B cell (primary cell): Measurements from ENCODE around the gene MED15. TPM values are rescaled to one million over a fixed set of nuclear protein-coding genes. Genes with fewer than 3 reads are reported as not detected.

Experiments
- ATAC-seq: fragments of 200-7000 bp; cut with Tn5 transposase; one replicate; pipeline ENCODE4 v1.10.0; 2021; ENCODE audit warnings: low read depth, mild to moderate bottlenecking, moderate number of reproducible peaks, moderate library complexity
- CTCF ChIA-PET: fragments of 350-600 bp; sonication (Branson Sonifier 250); formaldehyde crosslinking; loops from one replicate; lab custom pipeline; 2021; ENCODE audit warnings: antibody characterized with exemption, inconsistent platforms; lab: Charles Lee
- POLR2A ChIA-PET: fragments of 350-600 bp; sonication (Branson Sonifier 250); formaldehyde crosslinking; loops from one replicate; lab custom pipeline; 2021; ENCODE audit warnings: antibody characterized with exemption; lab: Charles Lee
- DNase-seq: peaks from one replicate; pipeline ENCODE4 v3.0.0; 2013
- H2AFZ ChIP-seq: 2 replicates; pipeline ENCODE4 v1.6.1; 2012; ENCODE audit warnings: mild to moderate bottlenecking, low read depth, low read length; ENCODE audit not compliant: insufficient read depth, poor library complexity, severe bottlenecking
- H3K27ac ChIP-seq, 2 donors: 1 replicate in 1 of 2; 2 replicates in 1 of 2; pipeline ENCODE4 v1.5.1; 2012 to 2013; ENCODE audit warnings: low read length in 2 of 2, mild to moderate bottlenecking in 2 of 2, moderate library complexity in 1 of 2
- H3K27me3 ChIP-seq, 4 experiments: fragments of 200-600 bp in 1 of 4; sonication (generic) in 1 of 4; replicated peaks in 1 of 4; 1 replicate in 2 of 4; 2 replicates in 2 of 4; pipeline versions ENCODE4 v1.6.1 to v1.7.0; 2013 to 2016; ENCODE audit warnings: low read length in 3 of 4, mild to moderate bottlenecking in 2 of 4, mixed read lengths in 1 of 4, moderate library complexity in 1 of 4; ENCODE audit not compliant: insufficient read depth in 4 of 4, control insufficient read depth in 3 of 4; ENCODE audit errors: control extremely low read depth in 1 of 4
- H3K36me3 ChIP-seq, 2 experiments: replicated peaks in 1 of 2; 1 replicate in 1 of 2; 2 replicates in 1 of 2; pipeline versions ENCODE4 v1.6.1 to v1.7.1; 2013; ENCODE audit warnings: low read length in 1 of 2; ENCODE audit not compliant: insufficient read depth in 2 of 2, control insufficient read depth in 1 of 2; ENCODE audit errors: control extremely low read depth in 1 of 2, extremely low read depth in 1 of 2
- H3K4me1 ChIP-seq, 2 donors: fragments of 200-600 bp in 1 of 2; sonication (generic) in 1 of 2; 1 replicate in 1 of 2; 2 replicates in 1 of 2; pipeline versions ENCODE4 v1.5.1 to v1.6.1; 2013 to 2017; ENCODE audit warnings: low read length in 2 of 2; ENCODE audit not compliant: control insufficient read depth in 2 of 2, insufficient read depth in 2 of 2
- H3K4me2 ChIP-seq: replicated peaks from 2 replicates; pipeline ENCODE3; 2012; ENCODE audit warnings: mild to moderate bottlenecking, low read depth, low read length; ENCODE audit not compliant: poor library complexity, severe bottlenecking
- H3K4me3 ChIP-seq, 5 experiments: fragments of 200-600 bp in 1 of 5; sonication (generic) in 1 of 5; 1 replicate in 3 of 5; 2 replicates in 2 of 5; pipeline versions ENCODE4 v1.5.1 to v1.7.0; 2011 to 2016; ENCODE audit warnings: low read length in 4 of 5, mild to moderate bottlenecking in 4 of 5, low read depth in 2 of 5, control low read depth in 1 of 5, moderate library complexity in 1 of 5; ENCODE audit not compliant: insufficient read depth in 1 of 5; ENCODE audit errors: control extremely low read depth in 1 of 5, extremely low read depth in 1 of 5
- H3K79me2 ChIP-seq: fragments of 200-600 bp; sonication (generic); one replicate; pipeline ENCODE4 v1.6.0; 2016; ENCODE audit warnings: low read length; ENCODE audit not compliant: control insufficient read depth, insufficient read depth
- H3K9ac ChIP-seq: fragments of 200-600 bp; sonication (generic); 2 replicates; pipeline ENCODE4 v1.6.1; 2017; ENCODE audit warnings: mild to moderate bottlenecking, low read length, moderate library complexity
- H3K9me3 ChIP-seq, 3 donors: one replicate each; pipeline versions ENCODE4 v1.6.1 to v1.7.1; 2013; ENCODE audit warnings: low read length in 2 of 3; ENCODE audit not compliant: control insufficient read depth in 2 of 3, insufficient read depth in 1 of 3; ENCODE audit errors: control extremely low read depth in 1 of 3
- H4K20me1 ChIP-seq: 2 replicates; pipeline ENCODE4 v1.6.0; 2012; ENCODE audit warnings: mild to moderate bottlenecking, low read length; ENCODE audit not compliant: insufficient read depth, control insufficient read depth, poor library complexity, severe bottlenecking
- H3K27ac Mint-ChIP-seq: one replicate; pipeline ENCODE4 v1.8.0; 2021; ENCODE audit warnings: mixed read lengths
- H3K27me3 Mint-ChIP-seq: one replicate; pipeline ENCODE4 v1.8.0; 2021; ENCODE audit warnings: mixed read lengths
- H3K4me1 Mint-ChIP-seq: one replicate; pipeline ENCODE4 v1.8.0; 2021; ENCODE audit warnings: mixed read lengths
- H3K4me3 Mint-ChIP-seq: one replicate; pipeline ENCODE4 v1.8.0; 2021; ENCODE audit warnings: mixed read lengths
- H3K9me3 Mint-ChIP-seq: one replicate; pipeline ENCODE4 v1.8.0; 2022; ENCODE audit warnings: mixed read lengths; ENCODE audit not compliant: insufficient read depth
- CTCF ChIP-seq: fragments of 200-600 bp; IDR thresholded peaks from one replicate; pipeline ENCODE4 v1.8.0; 2022; ENCODE audit warnings: antibody characterized with exemption, mild to moderate bottlenecking
- EZH2 ChIP-seq: IDR thresholded peaks from 2 replicates; pipeline ENCODE4 v1.6.1; 2012; ENCODE audit warnings: borderline replicate concordance, low read depth, mild to moderate bottlenecking, moderate library complexity, low read length; ENCODE audit not compliant: insufficient read depth, poor library complexity, severe bottlenecking
- WGBS: methylation state at CpG from one replicate; pipeline ENCODE4 v1.1.5; 2013; ENCODE audit warnings: missing lambda C conversion rate; ENCODE audit not compliant: insufficient coverage; 5-methylcytosine and 5-hydroxymethylcytosine counted together
- intact Hi-C: fragments of 100-400 bp; cut with micrococcal nuclease; formaldehyde crosslinking; loops from one replicate; pipeline ENCODE4 v1.10.0; 2022
- polyA plus RNA-seq: library from polyadenylated mRNA; depleted of rRNA; stranded (reverse); fragments of >200 nt; gene quantifications from 2 replicates; pipeline ENCODE4 v1.2.3, GENCODE V29; 2012
- total RNA-seq, 2 donors: library from RNA; stranded (reverse); fragments of 120-200 nt in 1 of 2; gene quantifications; 1 replicate in 1 of 2; 2 replicates in 1 of 2; pipeline versions ENCODE4 v1.2.3 to v1.2.4, GENCODE V29; 2013 to 2022

The MED15 gene
- total and polyA plus RNA-seq, 2 donors (not counting 1 experiment from before 2014, with no cell fraction given) = 109 to 134 TPM

GRCh38 chr22:20494978-20495860, 12.2 kb upstream of the MED15 start, which contains the start of gene KLHL22:
Gene KLHL22, minus strand, starts transcription at chr22:20495795. Its CDS starts 6,584 bp downstream, at chr22:20489211.
- H4K20me1 ChIP-seq = peaks cover 26% of the 10 kb centered on the region
- DNase-seq (peak; percentile 47), ATAC-seq (peak; percentile 38)
- Mint-ChIP-seq H3K4me3 (peak within 1 kb of the TSS; percentile 97), H3K27me3 (no peaks in the 10 kb centered on the region), H3K9me3 (no peaks in the 10 kb centered on the region), H3K27ac (peak within 1 kb of the TSS; percentile 95), H3K4me1 (peaks cover 31% of the 10 kb centered on the region)
- H3K9me3 ChIP-seq = no peaks in the 10 kb centered on the region
- peak within 1 kb of the TSS; percentile 98 for H3K4me2 ChIP-seq
- WGBS = under 1% methylated on average over 108 of the region's 108 CpGs
- no peaks in the 10 kb centered on the region for H3K27me3 ChIP-seq
- H3K4me1 ChIP-seq = peaks cover 10 to 23% of the 10 kb centered on the region in 2 donors
- H3K79me2 ChIP-seq = peaks cover 53% of the 10 kb centered on the region
- no peaks in the 10 kb centered on the region for H3K36me3 ChIP-seq
- peak within 1 kb of the TSS; percentile 75 to 90 (median 76) for H3K4me3 ChIP-seq
- H2AFZ ChIP-seq = peak within 1 kb of the TSS; percentile 94
- intact Hi-C loops = loop anchor here (1.0 kb wide), 2 partner anchors 31 to 66 kb away; no protein-coding TSS in a partner anchor
- H3K27ac ChIP-seq = peak within 1 kb of the TSS; percentile 96 to 98
- TF ChIP-seq CTCF = no peak
- TF ChIP-seq EZH2 = no peak
- peak within 1 kb of the TSS; percentile 85 for H3K9ac ChIP-seq
- POLR2A ChIA-PET = interaction anchor here (1.5 to 2.0 kb wide), 2 partner anchors 12 to 32 kb away, joined by 4 to 13 read pairs; partner anchors contain the start of gene MED15
- CTCF ChIA-PET = interaction anchor here (0.9 to 2.1 kb wide), 4 partner anchors 32 to 78 kb away, joined by 4 to 15 read pairs (median 8); no protein-coding TSS in a partner anchor
